Endothelial cell of umbilical vein (primary cell): ENCODE measurements around the gene CMTM2. TPM values are rescaled to one million over a fixed set of nuclear protein-coding genes. Genes with fewer than 3 reads are reported as not detected.

Experiments used
- BruUV-seq: library from RNA; stranded (reverse); fragments of 400-500 nt; replicated peaks from 2 replicates; lab custom pipeline; 2021; lab: Mats Ljungman, UMichigan
- CTCF ChIA-PET: fragments of 300-600, 350-600 bp; sonication (Branson Sonifier 250); formaldehyde crosslinking; loops from one replicate; lab custom pipeline; 2021; ENCODE audit warnings: antibody characterized with exemption, inconsistent platforms; lab: Charles Lee
- POLR2A ChIA-PET: fragments of 300-600, 350-600 bp; sonication (Branson Sonifier 250); formaldehyde crosslinking; loops from one replicate; lab custom pipeline; 2021; ENCODE audit warnings: antibody characterized with exemption, inconsistent platforms; lab: Charles Lee
- DNase-seq: peaks from one replicate; pipeline ENCODE4 v3.0.0-alpha.2; 2011; ENCODE audit warnings: low read depth, low spot score
- FAIRE-seq: peaks from 2 replicates; lab custom pipeline; 2011; peaks lifted over from hg19 to GRCh38; lab: Jason Lieb, UNC
- H2AFZ ChIP-seq: 2 replicates; pipeline ENCODE4 v1.6.0; 2012; ENCODE audit warnings: low read depth, low read length, control low read depth, inconsistent platforms
- H3K27ac ChIP-seq: 2 replicates; pipeline ENCODE4 v1.5.1; 2011; ENCODE audit warnings: low read depth, mild to moderate bottlenecking, control low read depth, low read length, moderate library complexity; ENCODE audit not compliant: insufficient read depth
- H3K27me3 ChIP-seq, 2 experiments: 2 replicates each; pipeline versions ENCODE4 v1.6.0 to v1.6.1; 2011; ENCODE audit warnings: low read length in 2 of 2, mixed read lengths in 1 of 2; ENCODE audit not compliant: control insufficient read depth in 2 of 2, insufficient read depth in 2 of 2
- H3K36me3 ChIP-seq, 2 experiments: 2 replicates in 1 of 2; 3 replicates in 1 of 2; pipeline ENCODE4 v1.5.1; 2011; ENCODE audit warnings: low read length in 2 of 2, mild to moderate bottlenecking in 1 of 2, moderate library complexity in 1 of 2; ENCODE audit not compliant: control insufficient read depth in 2 of 2, insufficient read depth in 2 of 2; ENCODE audit errors: extremely low read depth in 1 of 2
- H3K4me1 ChIP-seq: 3 replicates; pipeline ENCODE4 v1.5.1; 2011; ENCODE audit warnings: mild to moderate bottlenecking, low read length; ENCODE audit not compliant: control insufficient read depth, insufficient read depth; ENCODE audit errors: extremely low read depth
- H3K4me2 ChIP-seq: 2 replicates; pipeline ENCODE4 v1.6.1; 2011; ENCODE audit warnings: low read length, control low read depth, mixed read lengths; ENCODE audit not compliant: insufficient read depth
- H3K4me3 ChIP-seq, 3 experiments: fragments of 200-600 bp in 1 of 3; sonication (generic), shearing (Covaris generic) in 1 of 3; replicated peaks in 1 of 3; 2 replicates each; pipeline ENCODE4 v1.5.1; 2011 to 2016; ENCODE audit warnings: control low read depth in 3 of 3, low read length in 3 of 3, mild to moderate bottlenecking in 2 of 3, inconsistent platforms in 1 of 3, low read depth in 1 of 3, moderate library complexity in 1 of 3; ENCODE audit not compliant: insufficient read depth in 1 of 3
- H3K79me2 ChIP-seq: 2 replicates; pipeline ENCODE4 v1.6.0; 2012; ENCODE audit warnings: low read length, inconsistent platforms; ENCODE audit not compliant: control insufficient read depth, insufficient read depth
- H3K9ac ChIP-seq: replicated peaks from 2 replicates; pipeline ENCODE3; 2011; ENCODE audit warnings: low read length, control low read depth; ENCODE audit not compliant: insufficient read depth; ENCODE audit errors: extremely low read depth
- H3K9me1 ChIP-seq: replicated peaks from 3 replicates; pipeline ENCODE4 v1.6.0; 2011; ENCODE audit warnings: mild to moderate bottlenecking, low read length; ENCODE audit not compliant: control insufficient read depth, insufficient read depth; ENCODE audit errors: extremely low read depth
- H3K9me3 ChIP-seq: replicated peaks from 2 replicates; pipeline ENCODE4 v1.5.1; 2012; ENCODE audit warnings: low read length, inconsistent platforms; ENCODE audit not compliant: control insufficient read depth, insufficient read depth
- H4K20me1 ChIP-seq: replicated peaks from 2 replicates; pipeline ENCODE3; 2011; ENCODE audit warnings: mild to moderate bottlenecking, low read length; ENCODE audit not compliant: control insufficient read depth, insufficient read depth; ENCODE audit errors: extremely low read depth
- CTCF ChIP-seq, 2 donors: IDR thresholded peaks; 1 replicate in 1 of 2; 2 replicates in 1 of 2; pipeline ENCODE4 v1.5.1; 2011; ENCODE audit warnings: low read length in 2 of 2, mild to moderate bottlenecking in 2 of 2, moderate library complexity in 2 of 2, control low read depth in 1 of 2, inconsistent platforms in 1 of 2, low read depth in 1 of 2; ENCODE audit not compliant: insufficient read depth in 1 of 2; ENCODE audit errors: extremely low read depth in 1 of 2
- EZH2 ChIP-seq: IDR thresholded peaks from 2 replicates; pipeline ENCODE4 v1.6.1; 2012; ENCODE audit warnings: borderline replicate concordance, low read depth, mild to moderate bottlenecking, moderate library complexity, low read length, inconsistent platforms; ENCODE audit not compliant: severe bottlenecking
- FOS ChIP-seq: IDR thresholded peaks from 2 replicates; pipeline ENCODE4 v1.6.1; 2011; ENCODE audit warnings: mild to moderate bottlenecking, low read length, moderate library complexity, borderline replicate concordance; ENCODE audit not compliant: insufficient read depth
- GATA2 ChIP-seq: IDR thresholded peaks from 2 replicates; pipeline ENCODE4 v1.7.0; 2011; ENCODE audit warnings: low read depth, mild to moderate bottlenecking, moderate library complexity, mixed read lengths, low read length; ENCODE audit not compliant: insufficient read length, insufficient read depth
- JUN ChIP-seq: IDR thresholded peaks from 2 replicates; pipeline ENCODE4 v1.6.1; 2011; ENCODE audit warnings: borderline replicate concordance, low read depth; ENCODE audit not compliant: insufficient read length, insufficient read depth
- MYC ChIP-seq: IDR thresholded peaks from one replicate; pipeline ENCODE4 v1.6.1; 2011; ENCODE audit warnings: mild to moderate bottlenecking, low read depth, low read length
- POLR2A ChIP-seq: IDR thresholded peaks from 2 replicates; pipeline ENCODE4 v1.6.1; 2012; ENCODE audit warnings: low read depth, mild to moderate bottlenecking, control low read depth, low read length
- POLR2AphosphoS5 ChIP-seq: IDR thresholded peaks from 2 replicates; pipeline ENCODE4 v1.6.1; 2012; ENCODE audit warnings: low read depth, mild to moderate bottlenecking, control low read depth, low read length, moderate library complexity; ENCODE audit not compliant: insufficient read depth
- dilution Hi-C: fragments of 300-500 bp; cut with MboI; formaldehyde crosslinking; loops from one replicate; pipeline ENCODE4 v1.15.0; 2019; ENCODE audit warnings: low sequenced_read_pairs; ENCODE audit not compliant: extremely low pct_ligation_motif_present
- intact Hi-C: fragments of 100-400 bp; cut with micrococcal nuclease; formaldehyde crosslinking; loops from one replicate; pipeline ENCODE4 v1.10.0; 2022
- polyA plus RNA-seq, 4 experiments: library from polyadenylated mRNA; depleted of rRNA in 3 of 4; stranded (reverse) in 3 of 4; unstranded in 1 of 4; fragments of >200 nt; gene quantifications; 2 replicates each; pipeline versions ENCODE4 v1.2.1 to v1.2.3, GENCODE V29; 2011 to 2012; ENCODE audit warnings: missing spikeins in 1 of 4
- total RNA-seq: library from RNA; stranded (reverse); gene quantifications from 2 replicates; pipeline ENCODE4 v1.2.3, GENCODE V29; 2021
- TF ChIP-seq, protein P1 (sequence below): IDR thresholded peaks from 2 replicates; pipeline ENCODE4 v1.6.1; 2011; ENCODE audit not compliant: insufficient read depth, insufficient read length

The CMTM2 gene
- total and polyA plus RNA-seq, 2 donors (not counting 3 experiments of a cell fraction or from before 2014, with no cell fraction given), result not detected

DNA sequence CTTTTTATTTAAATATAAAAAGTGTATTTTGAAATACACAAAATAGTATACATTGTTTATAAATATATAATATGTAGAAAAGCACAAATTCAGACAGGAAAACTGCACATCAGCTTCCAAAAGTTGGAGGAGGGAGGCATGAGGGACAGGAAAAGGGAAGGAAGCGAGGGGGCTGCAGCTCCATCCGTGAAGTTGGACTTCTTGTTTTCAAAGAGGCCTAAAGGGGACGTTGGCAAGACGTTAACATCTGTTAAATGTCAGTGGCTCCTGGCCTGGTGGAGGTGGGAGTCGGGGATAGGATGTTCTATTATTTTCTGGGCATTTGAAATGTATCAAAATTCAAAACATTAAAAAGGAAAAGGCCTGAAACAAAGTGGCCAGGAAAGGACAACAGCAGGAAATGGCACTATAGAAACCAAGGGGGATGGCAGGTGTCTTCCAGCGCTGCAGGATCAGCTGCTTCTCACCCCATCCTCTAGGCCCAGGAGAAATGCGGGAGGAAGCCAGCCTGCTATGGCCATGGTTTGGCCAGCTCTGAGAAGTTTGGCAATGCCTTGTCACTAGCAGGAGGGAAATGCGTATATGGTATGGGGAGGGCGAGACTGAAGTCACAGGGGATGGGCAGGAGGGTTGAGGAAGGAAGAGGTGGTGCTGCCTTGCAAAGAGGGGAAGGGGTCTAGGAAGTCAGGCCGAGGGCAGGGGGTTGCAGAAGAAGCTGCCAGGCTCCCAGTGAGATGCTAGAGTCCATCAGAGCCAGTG is 6.4 kb downstream of the CMTM2 start:
- FAIRE-seq (peak; percentile 54), DNase-seq (no peak)
- POLR2A ChIA-PET, result no interaction called here
- no peaks in the 10 kb centered on the region for H3K27me3 ChIP-seq
- H2AFZ ChIP-seq, result peak overlapping the region; percentile 39
- H3K79me2 ChIP-seq, result no peaks in the 10 kb centered on the region
- dilution Hi-C loops (no loop called here), intact Hi-C loops (loop anchor here (5.0 kb wide), 2 partner anchors 68 to 178 kb away; no protein-coding TSS in a partner anchor)
- no peak overlapping the region for H3K9ac ChIP-seq
- no peak overlapping the region for H3K4me3 ChIP-seq
- H3K4me1 ChIP-seq, result peaks cover 7% of the 10 kb centered on the region
- H4K20me1 ChIP-seq, result no peaks in the 10 kb centered on the region
- no peaks in the 10 kb centered on the region for H3K9me1 ChIP-seq
- no peak for TF ChIP-seq FOS
- no peak for TF ChIP-seq GATA2
- TF ChIP-seq POLR2A, result no peak
- TF ChIP-seq MYC, result no peak
- no peak for TF ChIP-seq CTCF (IDR thresholded peaks at IDR 0.05; ENCODE audit: extremely low read depth in 1 of 2, insufficient read depth in 1 of 2, low read depth in 1 of 2, low read length in 2 of 2)
- TF ChIP-seq EZH2, result no peak
- TF ChIP-seq, protein P1, sequence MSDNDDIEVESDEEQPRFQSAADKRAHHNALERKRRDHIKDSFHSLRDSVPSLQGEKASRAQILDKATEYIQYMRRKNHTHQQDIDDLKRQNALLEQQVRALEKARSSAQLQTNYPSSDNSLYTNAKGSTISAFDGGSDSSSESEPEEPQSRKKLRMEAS, result no peak
- no peak for TF ChIP-seq POLR2AphosphoS5
- TF ChIP-seq JUN, result no peak
- no peaks in the 10 kb centered on the region for H3K9me3 ChIP-seq
- CTCF ChIA-PET, result interaction anchor here (0.9 to 1.3 kb wide), 4 partner anchors 23 to 245 kb away, joined by 3 to 4 read pairs (median 3); partner anchors contain the start of gene NAE1
- H3K27ac ChIP-seq, result no peak overlapping the region
- no peak overlapping the region for H3K4me2 ChIP-seq
- no TSS peak for BruUV-seq
- H3K36me3 ChIP-seq, result no peaks in the 10 kb centered on the region
